SU-DHL-6 (cell line): ENCODE data around the gene CIB4.

Experiments used
- H2AFZ ChIP-seq: fragments of 200-600 bp; sonication (generic); 2 replicates; pipeline ENCODE4 v1.6.1; 2014; ENCODE audit warnings: low read depth, mild to moderate bottlenecking, moderate library complexity, mixed read lengths, antibody characterized with exemption, low read length; ENCODE audit not compliant: severe bottlenecking
- H3F3A ChIP-seq: fragments of 200-600 bp; shearing (Covaris generic); 2 replicates; pipeline ENCODE4 v1.6.0; 2016; ENCODE audit warnings: antibody characterized with exemption, mild to moderate bottlenecking; ENCODE audit not compliant: insufficient read depth
- H3K27ac ChIP-seq: fragments of 200-600 bp; sonication (generic); 2 replicates; pipeline ENCODE4 v1.5.1; 2016; ENCODE audit warnings: low read depth, mild to moderate bottlenecking, low read length, moderate library complexity, mixed read lengths
- H3K27me3 ChIP-seq: fragments of 200-600 bp; sonication (generic), shearing (Covaris generic); 2 replicates; pipeline ENCODE4 v1.6.0; 2014; ENCODE audit warnings: mild to moderate bottlenecking, low read length
- H3K36me3 ChIP-seq: fragments of 200-600 bp; sonication (generic); 2 replicates; pipeline ENCODE4 v1.6.1; 2014; ENCODE audit warnings: mild to moderate bottlenecking, low read length, mixed read lengths
- H3K4me2 ChIP-seq: fragments of 300-600, 200-600 bp; shearing (Covaris generic), sonication (generic); 2 replicates; pipeline ENCODE4 v1.6.0; 2014; ENCODE audit warnings: low read length, low read depth, mild to moderate bottlenecking; ENCODE audit not compliant: poor library complexity, severe bottlenecking
- H3K4me3 ChIP-seq: fragments of 200-600 bp; sonication (generic); 2 replicates; pipeline ENCODE4 v1.5.1; 2014; ENCODE audit warnings: antibody characterized with exemption, low read length, mild to moderate bottlenecking, mixed read lengths; ENCODE audit not compliant: insufficient read depth, poor library complexity, severe bottlenecking
- H3K79me2 ChIP-seq: fragments of 200-600 bp; sonication (generic); 2 replicates; pipeline ENCODE4 v1.6.1; 2014; ENCODE audit warnings: mild to moderate bottlenecking, low read length, moderate library complexity; ENCODE audit not compliant: insufficient read depth
- H3K9ac ChIP-seq: fragments of 200-600 bp; sonication (generic); 2 replicates; pipeline ENCODE4 v1.7.0; 2014; ENCODE audit warnings: mild to moderate bottlenecking, low read length
- H3K9me2 ChIP-seq: fragments of 200-600 bp; sonication (generic); replicated peaks from 2 replicates; pipeline ENCODE4 v1.6.1; 2014; ENCODE audit warnings: low read length; ENCODE audit not compliant: insufficient read depth
- H3K9me3 ChIP-seq: fragments of 200-600 bp; sonication (generic); 2 replicates; pipeline ENCODE4 v1.6.1; 2014; ENCODE audit warnings: low read length, mixed read lengths; ENCODE audit not compliant: insufficient read depth
- H4K20me1 ChIP-seq: fragments of 200-600 bp; sonication (generic); 2 replicates; pipeline ENCODE4 v1.6.1; 2014; ENCODE audit warnings: low read depth, mild to moderate bottlenecking, antibody characterized with exemption, low read length, moderate library complexity, mixed read lengths
- CTCF ChIP-seq: fragments of 200-600 bp; sonication (generic); IDR thresholded peaks from one replicate; pipeline ENCODE4 v1.5.1; 2017; ENCODE audit warnings: antibody characterized with exemption, mild to moderate bottlenecking, low read length, moderate library complexity; ENCODE audit not compliant: insufficient read depth, poor library complexity, severe bottlenecking
- EZH2phosphoT487 ChIP-seq: fragments of 200-600 bp; sonication (generic), shearing (Covaris generic); conservative IDR thresholded peaks from 2 replicates; pipeline ENCODE4 v1.6.1; 2018; ENCODE audit warnings: mild to moderate bottlenecking, antibody characterized with exemption, low read length, moderate library complexity, mixed read lengths

The CIB4 gene

GRCh38 chr2:26672818-26673393, 31.7 kb upstream of the CIB4 start:
- no peak overlapping the region for H3K4me3 ChIP-seq
- no peaks in the 10 kb centered on the region for H3F3A ChIP-seq
- H3K27me3 ChIP-seq, result no peaks in the 10 kb centered on the region
- TF ChIP-seq CTCF, result no peak
- no peak for TF ChIP-seq EZH2phosphoT487
- H2AFZ ChIP-seq, result no peak overlapping the region
- no peak overlapping the region for H3K9ac ChIP-seq
- no peak overlapping the region for H3K27ac ChIP-seq
- no peaks in the 10 kb centered on the region for H3K9me2 ChIP-seq
- H3K4me2 ChIP-seq, result no peak overlapping the region
- H3K9me3 ChIP-seq, result no peaks in the 10 kb centered on the region
- no peaks in the 10 kb centered on the region for H3K79me2 ChIP-seq
- no peaks in the 10 kb centered on the region for H3K36me3 ChIP-seq
- no peaks in the 10 kb centered on the region for H4K20me1 ChIP-seq

- H3F3A ChIP-seq, result no peaks in the 10 kb centered on the region
- H3K4me2 ChIP-seq, result no peak overlapping the region
- H3K9me3 ChIP-seq, result no peaks in the 10 kb centered on the region
- no peak overlapping the region for H3K27ac ChIP-seq
- no peak overlapping the region for H3K4me3 ChIP-seq
- H3K9ac ChIP-seq, result no peak overlapping the region
- no peaks in the 10 kb centered on the region for H3K9me2 ChIP-seq
- no peaks in the 10 kb centered on the region for H3K27me3 ChIP-seq
- H3K79me2 ChIP-seq, result no peaks in the 10 kb centered on the region
- H2AFZ ChIP-seq, result no peak overlapping the region
- TF ChIP-seq CTCF (no peak), EZH2phosphoT487 (no peak)
- no peaks in the 10 kb centered on the region for H3K36me3 ChIP-seq
- no peaks in the 10 kb centered on the region for H4K20me1 ChIP-seq
These were observed 31.1 kb upstream of the CIB4 start for GRCh38 chr2:26672112-26672817.

GRCh38 chr2:26671691-26672090, 30.5 kb upstream of the CIB4 start:
- no peak for TF ChIP-seq EZH2phosphoT487
- TF ChIP-seq CTCF, result no peak
- Histone ChIP-seq H3K4me3 (no peak overlapping the region), H3K36me3 (no peaks in the 10 kb centered on the region), H3K9me3 (no peaks in the 10 kb centered on the region), H3K79me2 (no peaks in the 10 kb centered on the region), H4K20me1 (no peaks in the 10 kb centered on the region), H2AFZ (no peak overlapping the region), H3K27me3 (no peaks in the 10 kb centered on the region), H3K9ac (no peak overlapping the region), H3F3A (no peaks in the 10 kb centered on the region), H3K9me2 (no peaks in the 10 kb centered on the region), H3K27ac (no peak overlapping the region), H3K4me2 (no peak overlapping the region)
